T-helper 2 cell (primary cell): Measurements from ENCODE around the gene MAP6.

Experiments
- DNase-seq, 5 experiments: peaks; one replicate each; pipeline versions ENCODE4 v3.0.0 to v3.0.0-alpha.2; 2012 to 2022

Gene MAP6

DNA sequence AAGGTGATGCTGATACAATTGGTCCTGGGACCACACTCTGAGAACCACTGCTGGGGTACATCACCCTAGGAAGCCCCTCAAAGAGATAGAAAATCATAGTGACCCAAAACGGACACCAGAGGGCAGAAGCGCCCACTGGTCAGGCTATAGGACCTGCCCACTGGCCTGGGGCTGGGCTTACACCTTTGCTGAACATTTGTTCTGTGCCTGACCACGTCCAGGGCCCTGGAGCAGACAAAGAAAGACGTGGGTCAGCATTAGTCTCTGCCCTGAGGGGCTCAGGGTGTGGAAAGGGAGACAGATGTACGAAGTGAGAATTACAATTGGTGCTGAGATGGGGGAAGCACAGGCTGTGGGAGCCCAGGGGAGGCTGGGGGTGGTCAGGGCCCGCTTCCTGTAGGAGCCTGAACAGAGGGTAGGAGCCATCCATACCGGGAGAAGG is 121.2 kb downstream of the MAP6 start:
- no peak for DNase-seq

DNA sequence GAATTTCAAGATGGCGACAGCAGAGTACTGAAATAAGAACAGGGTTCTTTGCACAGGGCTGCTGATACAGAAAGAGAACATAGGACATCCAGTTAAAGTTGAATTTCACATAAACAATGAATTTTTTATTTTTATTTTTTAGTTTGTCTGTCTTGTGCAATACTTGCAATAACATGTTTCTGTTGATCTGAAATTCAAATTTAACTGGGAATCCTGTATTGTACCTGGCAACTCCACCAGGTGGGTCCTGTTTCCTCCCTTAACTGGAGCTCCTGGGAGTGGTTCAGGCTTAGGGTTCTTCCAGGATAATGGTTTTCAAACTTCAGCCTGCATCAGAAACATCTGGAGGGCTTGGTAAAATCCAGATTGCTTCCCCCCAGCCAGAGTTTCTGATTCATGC is 121.7 kb downstream of the MAP6 start:
- no peak for DNase-seq

DNA sequence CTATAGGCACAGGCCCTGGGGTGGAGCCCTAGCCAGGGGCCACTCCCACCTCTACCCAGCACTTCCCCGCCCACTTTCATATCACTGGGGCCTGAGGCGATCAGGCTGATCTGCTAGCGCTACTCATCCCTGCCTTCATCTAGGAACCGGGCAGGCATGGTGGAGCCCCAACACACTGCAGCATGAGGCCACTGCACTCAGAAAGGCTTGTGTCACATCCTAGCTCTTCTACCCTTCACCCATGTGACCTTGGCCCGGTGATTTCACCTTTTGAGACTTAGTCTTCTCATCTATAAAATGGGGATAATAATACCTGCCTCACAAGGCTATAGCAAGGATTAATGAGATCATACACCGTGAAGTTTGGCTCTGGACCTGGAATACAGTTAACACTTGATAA is 125.0 kb downstream of the MAP6 start:
- DNase-seq = no peak

DNA sequence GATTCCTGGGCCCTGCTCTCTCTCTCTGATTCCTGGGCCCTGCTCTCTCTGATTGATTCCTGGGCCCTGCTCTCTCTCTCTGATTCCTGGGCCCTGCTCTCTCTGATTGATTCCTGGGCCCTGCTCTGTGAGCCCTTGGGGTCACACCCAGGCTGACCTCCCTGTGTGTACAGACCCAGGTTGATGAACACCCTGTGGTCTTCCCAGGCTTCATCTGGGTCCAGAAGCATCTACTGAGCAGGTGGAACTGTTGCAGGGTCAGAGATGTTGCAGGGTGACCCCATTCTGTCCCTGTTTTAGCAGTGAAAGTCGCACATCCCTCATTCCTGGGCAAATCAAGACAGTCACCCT is 126.8 kb downstream of the MAP6 start:
- DNase-seq = no peak

DNA sequence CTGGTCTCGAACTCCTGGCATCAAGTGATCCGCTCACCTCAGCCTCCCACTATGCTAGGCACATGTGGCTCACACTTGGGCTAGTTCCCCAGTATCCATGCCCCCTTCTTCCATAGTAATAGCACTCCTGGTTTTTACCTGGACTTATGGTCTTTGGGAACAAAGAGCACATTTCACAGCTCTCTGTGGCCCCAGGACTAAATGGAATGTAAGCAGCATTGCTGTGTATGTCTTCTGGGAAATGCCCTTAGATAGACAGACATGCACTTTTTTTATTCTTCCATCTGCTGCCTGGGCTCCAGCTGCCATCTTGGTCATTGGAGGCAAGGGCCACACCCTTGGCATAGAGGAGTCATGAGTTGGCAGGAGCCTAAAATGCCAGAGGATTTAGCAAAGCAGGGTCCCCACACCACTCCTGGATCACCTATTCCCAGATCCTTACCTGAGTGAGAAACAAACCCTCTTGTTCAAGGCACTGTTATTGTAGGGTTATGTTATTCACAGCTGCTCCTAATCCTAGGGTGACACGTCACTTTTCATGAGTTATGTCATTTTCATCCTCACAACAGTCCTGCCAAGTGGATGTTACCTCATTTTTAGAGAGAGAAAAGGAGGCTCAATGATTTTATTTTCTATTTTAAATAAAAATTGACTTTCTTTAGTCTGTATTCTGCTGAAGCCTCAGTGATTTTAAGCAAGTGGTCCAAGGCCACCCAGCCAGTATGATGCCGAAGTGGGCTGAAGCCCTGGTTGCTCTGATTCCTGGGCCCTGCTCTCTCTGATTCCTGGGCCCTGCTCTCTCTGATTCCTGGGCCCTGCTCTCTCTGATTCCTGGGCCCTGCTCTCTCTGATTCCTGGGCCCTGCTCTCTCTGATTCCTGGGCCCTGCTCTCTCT is 127.4 kb downstream of the MAP6 start:
- no peak for DNase-seq

DNA sequence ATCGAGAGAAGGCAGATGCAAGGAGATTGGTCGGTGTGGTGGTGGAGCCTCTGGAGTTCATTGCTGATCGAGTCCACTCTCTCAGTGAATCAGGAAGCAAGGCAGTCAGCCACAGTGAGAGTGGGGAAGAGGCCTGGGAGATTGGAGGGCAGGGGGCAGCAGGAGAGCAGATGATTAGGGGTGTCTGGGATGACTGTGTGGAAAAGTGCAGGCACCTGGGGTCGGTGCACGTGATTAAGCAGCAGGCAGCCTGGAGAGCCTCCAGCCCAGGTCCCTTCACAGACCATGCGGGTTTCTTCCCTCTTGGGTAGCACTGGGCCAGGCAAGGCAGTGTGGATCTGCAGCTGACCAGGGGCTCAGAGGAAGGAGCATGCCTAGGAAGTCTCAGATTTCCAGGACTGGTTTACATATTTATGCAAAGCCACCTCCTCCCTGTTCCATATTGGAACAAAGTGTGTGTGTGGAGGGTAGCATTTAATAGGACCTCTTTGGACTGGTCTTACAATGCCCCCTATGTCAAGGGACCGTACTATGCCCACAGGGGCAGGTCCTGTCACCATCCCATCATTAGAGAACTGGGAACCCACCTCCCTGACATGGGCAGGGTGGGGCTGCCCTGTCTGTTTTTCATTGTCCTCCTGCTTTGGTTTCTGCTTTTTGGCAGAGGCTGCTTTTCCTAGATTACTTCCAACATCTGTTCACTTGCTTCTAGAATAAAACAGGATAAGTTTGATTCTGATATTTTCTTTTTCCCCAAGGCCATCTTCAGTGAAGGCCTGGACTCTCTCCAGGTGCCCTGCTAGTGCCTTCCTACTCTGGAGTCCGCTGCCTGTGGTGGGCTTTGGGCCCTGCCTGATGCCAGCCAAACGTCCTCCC is 129.1 kb downstream of the MAP6 start:
- no peak for DNase-seq

DNA sequence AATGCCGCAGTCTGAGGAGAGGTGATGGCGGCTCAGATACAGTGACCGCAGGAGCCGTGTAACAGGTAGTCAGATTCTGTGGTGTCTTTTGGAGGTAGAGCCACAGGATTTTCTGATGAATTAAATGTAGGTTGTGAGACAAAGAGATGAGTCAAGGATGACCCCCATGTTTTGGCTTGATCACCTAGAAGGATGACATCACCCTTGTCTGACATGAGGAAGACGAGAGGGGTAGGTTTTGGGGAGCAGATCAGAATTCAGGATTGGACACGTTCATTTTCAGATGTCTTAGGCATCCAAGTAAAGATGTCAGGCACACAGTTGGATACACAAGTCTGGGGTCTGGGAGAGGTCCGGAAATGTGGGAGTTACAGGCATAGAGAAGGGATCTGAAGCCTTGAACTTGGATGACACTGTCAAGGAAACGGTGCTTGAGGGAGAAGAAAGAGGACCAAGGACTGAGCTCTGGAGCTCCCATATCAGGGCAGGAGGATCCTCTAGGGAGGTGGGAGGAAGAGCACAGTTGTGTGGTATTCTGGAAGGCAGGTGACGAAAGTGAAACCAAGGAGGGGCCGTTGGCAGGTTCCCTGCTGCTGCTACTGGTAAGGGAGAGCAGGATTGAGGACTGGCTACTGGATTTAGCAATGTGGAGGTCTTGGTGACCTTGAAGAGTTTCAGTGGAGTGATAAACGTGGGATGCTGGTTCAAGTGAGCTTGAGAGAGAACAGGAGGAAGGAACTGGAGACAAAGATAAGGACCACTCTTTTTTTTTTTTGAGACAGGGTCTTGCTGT is 130.5 kb downstream of the MAP6 start:
- DNase-seq = no peak

DNA sequence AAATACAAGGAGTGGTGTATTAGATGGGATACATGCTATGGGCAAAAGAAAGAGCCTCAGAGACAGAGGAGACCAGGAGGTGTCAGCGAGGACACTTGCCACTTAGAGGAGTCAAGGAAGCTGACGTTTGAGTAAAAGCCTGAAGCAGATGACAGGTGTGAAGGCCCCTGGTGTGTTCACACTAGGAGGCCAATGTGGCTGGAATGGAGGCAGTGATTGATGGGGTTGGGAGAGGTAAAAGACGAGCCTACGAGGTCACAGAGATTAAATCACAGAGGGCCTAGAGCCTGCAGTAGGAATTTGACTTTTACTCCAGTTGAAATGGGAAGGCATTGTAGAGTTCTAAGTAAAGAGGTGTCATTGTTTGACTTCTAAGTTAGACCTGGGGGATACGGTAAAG is 131.1 kb downstream of the MAP6 start:
- DNase-seq = no peak
